ENCODE measurements around the gene DOCK3. TPM values are rescaled to one million over a fixed set of nuclear protein-coding genes. Genes with fewer than 3 reads are reported as not detected.

Gene DOCK3
- total RNA-seq, 1 experiment from 2014 or later, result 8.3 TPM

DNA sequence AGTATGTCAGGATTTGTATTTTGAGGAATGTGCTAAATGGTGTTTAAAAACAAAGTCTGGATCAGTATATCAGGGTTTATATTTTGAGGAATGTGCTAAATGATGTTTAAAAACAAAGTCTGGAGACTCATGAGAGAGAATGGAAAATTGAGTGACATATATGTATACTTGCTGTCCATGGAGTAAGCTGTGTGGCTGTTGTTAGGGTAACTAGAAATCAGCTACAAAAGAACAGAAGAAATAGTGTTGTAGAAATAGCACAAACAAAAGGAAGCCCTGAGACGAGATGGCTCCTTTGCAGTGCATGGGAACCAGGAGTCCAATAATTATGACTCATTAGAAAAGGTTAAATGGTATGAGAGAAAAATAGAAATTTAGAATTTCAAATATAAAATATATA is 427.7 kb downstream of the DOCK3 start:
- Histone ChIP-seq H3K18ac (ENCODE audit: insufficient read length, low read depth, low read length) (no peak overlapping the region), H3K79me2 (ENCODE audit: insufficient read depth, low read length) (no peaks in the 10 kb centered on the region), H3K23me2 (ENCODE audit: insufficient read length, low read depth, low read length, poor library complexity, severe bottlenecking) (no peaks in the 10 kb centered on the region), H3K79me1 (ENCODE audit: insufficient read depth, low read depth, low read length, poor library complexity, severe bottlenecking) (no peaks in the 10 kb centered on the region), H3K9me3 (ENCODE audit: control insufficient read depth, low read depth, low read length) (no peaks in the 10 kb centered on the region), H3K23ac (ENCODE audit: insufficient read length, low read depth, low read length) (no peak overlapping the region), H4K5ac (ENCODE audit: insufficient read length, low read depth, low read length) (no peak overlapping the region), H4K91ac (ENCODE audit: insufficient read length, low read depth, low read length) (no peak overlapping the region), H4K8ac (replicated peaks; ENCODE audit: insufficient read length, low read depth, low read length) (no peak overlapping the region), H2BK15ac (ENCODE audit: low read depth, low read length) (no peak overlapping the region), H3K4me1 (ENCODE audit: insufficient read depth, low read length) (no peaks in the 10 kb centered on the region), H3T11ph (ENCODE audit: low read length) (no peak overlapping the region), H3K4me2 (ENCODE audit: insufficient read depth, insufficient read length, low read length) (no peak overlapping the region), H3K27me3 (ENCODE audit: insufficient read depth, low read length) (no peaks in the 10 kb centered on the region), H3K4ac (ENCODE audit: low read depth, low read length) (no peak overlapping the region), H3K14ac (ENCODE audit: insufficient read depth, low read length) (no peak overlapping the region), H2BK20ac (ENCODE audit: low read depth, low read length, poor library complexity, severe bottlenecking) (no peak overlapping the region), H3K27ac (ENCODE audit: insufficient read length, low read depth, low read length) (no peak overlapping the region), H2BK120ac (ENCODE audit: low read depth, low read length, poor library complexity, severe bottlenecking) (no peak overlapping the region), H2AK5ac (ENCODE audit: insufficient read length, low read length) (no peak overlapping the region), H2AFZ (ENCODE audit: low read length) (no peak overlapping the region), H2BK5ac (ENCODE audit: insufficient read length, low read length) (no peak overlapping the region), H2BK12ac (ENCODE audit: insufficient read length, low read depth, low read length) (no peak overlapping the region), H3K9ac (ENCODE audit: extremely low read depth, insufficient read length, low read length) (no peak overlapping the region), H4K20me1 (ENCODE audit: control insufficient read depth, insufficient read depth, insufficient read length) (no peaks in the 10 kb centered on the region), H3K56ac (ENCODE audit: insufficient read length, low read depth, low read length) (no peak overlapping the region)
- H3K9me3 Mint-ChIP-seq, result peaks cover 2 to 10% of the 10 kb centered on the region in 2 experiments; a peak in 2 of 5 replicates
- WGBS (ENCODE audit: extremely low coverage, insufficient read length, low lambda C conversion rate), result no CpG with 5 or more reads among the region's 1 CpG
- H3K36me3 Mint-ChIP-seq (ENCODE audit: insufficient read depth in 1 of 3, low read depth in 3 of 3), result peaks cover 12 to 26% (median 19%) of the 10 kb centered on the region in 3 experiments
- TF ChIP-seq, protein P1, sequence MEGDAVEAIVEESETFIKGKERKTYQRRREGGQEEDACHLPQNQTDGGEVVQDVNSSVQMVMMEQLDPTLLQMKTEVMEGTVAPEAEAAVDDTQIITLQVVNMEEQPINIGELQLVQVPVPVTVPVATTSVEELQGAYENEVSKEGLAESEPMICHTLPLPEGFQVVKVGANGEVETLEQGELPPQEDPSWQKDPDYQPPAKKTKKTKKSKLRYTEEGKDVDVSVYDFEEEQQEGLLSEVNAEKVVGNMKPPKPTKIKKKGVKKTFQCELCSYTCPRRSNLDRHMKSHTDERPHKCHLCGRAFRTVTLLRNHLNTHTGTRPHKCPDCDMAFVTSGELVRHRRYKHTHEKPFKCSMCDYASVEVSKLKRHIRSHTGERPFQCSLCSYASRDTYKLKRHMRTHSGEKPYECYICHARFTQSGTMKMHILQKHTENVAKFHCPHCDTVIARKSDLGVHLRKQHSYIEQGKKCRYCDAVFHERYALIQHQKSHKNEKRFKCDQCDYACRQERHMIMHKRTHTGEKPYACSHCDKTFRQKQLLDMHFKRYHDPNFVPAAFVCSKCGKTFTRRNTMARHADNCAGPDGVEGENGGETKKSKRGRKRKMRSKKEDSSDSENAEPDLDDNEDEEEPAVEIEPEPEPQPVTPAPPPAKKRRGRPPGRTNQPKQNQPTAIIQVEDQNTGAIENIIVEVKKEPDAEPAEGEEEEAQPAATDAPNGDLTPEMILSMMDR (conservative IDR thresholded peaks at IDR 0.05), result no peak
- H3K4me1 Mint-ChIP-seq, result peaks cover 8 to 9% of the 10 kb centered on the region in 2 experiments; a peak in 3 of 4 replicates
- H3K27ac Mint-ChIP-seq, result no peak overlapping the region
- DNase-seq, result no peak
- H3K27me3 Mint-ChIP-seq (ENCODE audit: low read depth), result no peaks in the 10 kb centered on the region
- H3K4me3 Mint-ChIP-seq, result no peak overlapping the region

Measured in H9 (cell line).